Neuronal stem cell (in vitro differentiated cells): ENCODE data around the gene VWA3A.

ENCODE experiments used
- DNase-seq: peaks from one replicate; pipeline ENCODE4 v3.0.0-alpha.2; 2013; ENCODE audit warnings: low spot score
- H2AFZ ChIP-seq: one replicate; pipeline ENCODE4 v1.6.1; 2013; ENCODE audit warnings: mild to moderate bottlenecking, low read length, inconsistent platforms
- H2AK5ac ChIP-seq: 2 replicates; pipeline ENCODE4 v1.6.1; 2013; ENCODE audit warnings: low read depth, mild to moderate bottlenecking, inconsistent platforms, low read length, moderate library complexity, mixed read lengths
- H2BK120ac ChIP-seq: 2 replicates; pipeline ENCODE4 v1.6.1; 2013; ENCODE audit warnings: low read depth, mild to moderate bottlenecking, inconsistent platforms, low read length, moderate library complexity, mixed read lengths
- H2BK12ac ChIP-seq: one replicate; pipeline ENCODE4 v1.6.1; 2013; ENCODE audit warnings: low read length, inconsistent platforms
- H2BK15ac ChIP-seq: 2 replicates; pipeline ENCODE4 v1.6.1; 2013; ENCODE audit warnings: mild to moderate bottlenecking, low read length, inconsistent platforms, mixed read lengths
- H2BK5ac ChIP-seq: one replicate; pipeline ENCODE4 v1.6.1; 2013; ENCODE audit warnings: inconsistent platforms, mild to moderate bottlenecking, low read length, moderate library complexity
- H3K14ac ChIP-seq: one replicate; pipeline ENCODE4 v1.6.1; 2013; ENCODE audit warnings: low read length, inconsistent platforms
- H3K18ac ChIP-seq: 2 replicates; pipeline ENCODE4 v1.6.1; 2013; ENCODE audit warnings: low read length, inconsistent platforms
- H3K23ac ChIP-seq: 2 replicates; pipeline ENCODE4 v1.6.1; 2013; ENCODE audit warnings: low read depth, mild to moderate bottlenecking, mixed read lengths, low read length, inconsistent platforms; ENCODE audit not compliant: poor library complexity
- H3K27ac ChIP-seq: replicated peaks from 3 replicates; pipeline ENCODE4 v1.5.1; 2013; ENCODE audit warnings: low read length, inconsistent platforms
- H3K27me3 ChIP-seq, 3 experiments: 2 replicates each; pipeline ENCODE4 v1.6.1; 2013; ENCODE audit warnings: low read length in 3 of 3, mild to moderate bottlenecking in 2 of 3, inconsistent platforms in 1 of 3, low read depth in 1 of 3, mixed read lengths in 1 of 3, moderate library complexity in 1 of 3; ENCODE audit not compliant: control insufficient read depth in 3 of 3, insufficient read depth in 3 of 3
- H3K36me3 ChIP-seq, 2 donors: replicated peaks in 1 of 2; 2 replicates each; pipeline ENCODE4 v1.6.1; 2013; ENCODE audit warnings: low read length in 2 of 2; ENCODE audit not compliant: control insufficient read depth in 2 of 2, insufficient read depth in 2 of 2
- H3K4ac ChIP-seq: 2 replicates; pipeline ENCODE4 v1.6.1; 2013; ENCODE audit warnings: inconsistent platforms, mild to moderate bottlenecking, low read length, moderate library complexity
- H3K4me1 ChIP-seq, 2 donors: 1 replicate in 1 of 2; 2 replicates in 1 of 2; pipeline ENCODE4 v1.6.1; 2013; ENCODE audit warnings: low read length in 2 of 2, low read depth in 1 of 2; ENCODE audit not compliant: control insufficient read depth in 2 of 2, insufficient read depth in 1 of 2
- H3K4me2 ChIP-seq: one replicate; pipeline ENCODE4 v1.6.1; 2013; ENCODE audit warnings: mild to moderate bottlenecking, low read length, inconsistent platforms; ENCODE audit not compliant: insufficient read depth, poor library complexity, severe bottlenecking
- H3K4me3 ChIP-seq, 2 donors: 2 replicates each; pipeline ENCODE4 v1.5.1; 2013; ENCODE audit warnings: low read length in 2 of 2, mild to moderate bottlenecking in 2 of 2, inconsistent platforms in 1 of 2, moderate library complexity in 1 of 2
- H3K79me1 ChIP-seq: one replicate; pipeline ENCODE4 v1.6.1; 2013; ENCODE audit warnings: low read depth, mild to moderate bottlenecking, inconsistent platforms, low read length, moderate library complexity
- H3K9ac ChIP-seq: one replicate; pipeline ENCODE4 v1.6.1; 2013; ENCODE audit warnings: mild to moderate bottlenecking, low read depth, low read length, inconsistent platforms; ENCODE audit not compliant: poor library complexity
- H3K9me3 ChIP-seq, 2 donors: replicated peaks in 1 of 2; 2 replicates each; pipeline versions ENCODE3 to v1.6.1; 2013; ENCODE audit warnings: low read length in 2 of 2, mild to moderate bottlenecking in 2 of 2, inconsistent platforms in 1 of 2, low read depth in 1 of 2, mixed read lengths in 1 of 2, moderate library complexity in 1 of 2; ENCODE audit not compliant: control insufficient read depth in 2 of 2, insufficient read depth in 1 of 2
- H4K8ac ChIP-seq: one replicate; pipeline ENCODE4 v1.6.1; 2013; ENCODE audit warnings: low read depth, mild to moderate bottlenecking, inconsistent platforms, low read length, moderate library complexity
- H4K91ac ChIP-seq: one replicate; pipeline ENCODE4 v1.6.1; 2013; ENCODE audit warnings: low read length, low read depth, mild to moderate bottlenecking, inconsistent platforms; ENCODE audit not compliant: poor library complexity
- WGBS, 2 donors: extraction: QIAGEN DNeasy Blood & Tissue Kit; methylation state at CpG; one replicate each; pipeline ENCODE4 v1.1.7; 2013; ENCODE audit warnings: missing lambda C conversion rate in 2 of 2, mixed read lengths in 1 of 2; ENCODE audit not compliant: insufficient read length in 2 of 2, insufficient replicate concordance in 1 of 2; ENCODE audit errors: extremely low coverage in 2 of 2; 5-methylcytosine and 5-hydroxymethylcytosine counted together

The VWA3A gene

GRCh38 chr16:22138482-22138881 lies 46.1 kb downstream of the VWA3A start:
- H3K4me2 ChIP-seq = no peak overlapping the region
- no peak overlapping the region for H2BK5ac ChIP-seq
- H3K14ac ChIP-seq = no peak overlapping the region
- no peak for DNase-seq
- H3K27me3 ChIP-seq = peaks cover 0 to 25% (median 0%) of the 10 kb centered on the region in 3 experiments
- no peaks in the 10 kb centered on the region for H3K79me1 ChIP-seq
- H4K8ac ChIP-seq = no peak overlapping the region
- H3K18ac ChIP-seq = no peak overlapping the region
- no peak overlapping the region for H3K27ac ChIP-seq
- H3K4ac ChIP-seq = no peak overlapping the region
- no peak overlapping the region for H3K9ac ChIP-seq
- no peak overlapping the region for H2BK120ac ChIP-seq
- no peak overlapping the region for H4K91ac ChIP-seq
- H2AFZ ChIP-seq = no peak overlapping the region
- H2AK5ac ChIP-seq = no peak overlapping the region
- no peaks in the 10 kb centered on the region for H3K9me3 ChIP-seq
- H3K23ac ChIP-seq = no peak overlapping the region
- H2BK12ac ChIP-seq = no peak overlapping the region
- H3K36me3 ChIP-seq = no peaks in the 10 kb centered on the region
- H3K4me3 ChIP-seq = no peak overlapping the region
- no peak overlapping the region for H2BK15ac ChIP-seq
- peaks cover 0 to 2% of the 10 kb centered on the region in 2 donors for H3K4me1 ChIP-seq
- no CpG with 5 or more reads among the region's 8 CpGs for WGBS, 2 donors

GRCh38 chr16:22139008-22139407 lies 46.7 kb downstream of the VWA3A start:
- Histone ChIP-seq H2BK12ac (no peak overlapping the region), H3K4me3 (no peak overlapping the region), H3K9me3 (no peaks in the 10 kb centered on the region), H3K14ac (no peak overlapping the region), H2AFZ (no peak overlapping the region), H2AK5ac (no peak overlapping the region), H3K27me3 (peaks cover 0 to 25% (median 0%) of the 10 kb centered on the region in 3 experiments), H3K18ac (no peak overlapping the region), H3K4me1 (peaks cover 0 to 2% of the 10 kb centered on the region in 2 donors), H3K4ac (no peak overlapping the region), H3K79me1 (no peaks in the 10 kb centered on the region), H3K27ac (no peak overlapping the region), H4K91ac (no peak overlapping the region), H2BK15ac (no peak overlapping the region), H2BK120ac (no peak overlapping the region), H3K4me2 (no peak overlapping the region), H3K23ac (no peak overlapping the region), H4K8ac (no peak overlapping the region), H3K9ac (no peak overlapping the region), H3K36me3 (no peaks in the 10 kb centered on the region), H2BK5ac (no peak overlapping the region)
- no peak for DNase-seq
- no CpG with 5 or more reads among the region's 7 CpGs for WGBS, 2 donors

- no peak overlapping the region for H2AK5ac ChIP-seq
- no peak overlapping the region for H3K14ac ChIP-seq
- no peak overlapping the region for H3K9ac ChIP-seq
- H2AFZ ChIP-seq = no peak overlapping the region
- no peak overlapping the region for H2BK15ac ChIP-seq
- H3K27me3 ChIP-seq = peaks cover 0 to 25% (median 0%) of the 10 kb centered on the region in 3 experiments
- H3K9me3 ChIP-seq = no peaks in the 10 kb centered on the region
- no peak overlapping the region for H3K27ac ChIP-seq
- H2BK120ac ChIP-seq = no peak overlapping the region
- H3K4ac ChIP-seq = no peak overlapping the region
- WGBS, 2 donors = no CpG with 5 or more reads among the region's 1 CpG
- H3K18ac ChIP-seq = no peak overlapping the region
- H3K23ac ChIP-seq = no peak overlapping the region
- no peak overlapping the region for H4K91ac ChIP-seq
- H3K36me3 ChIP-seq = no peaks in the 10 kb centered on the region
- peaks cover 0 to 2% of the 10 kb centered on the region in 2 donors for H3K4me1 ChIP-seq
- H4K8ac ChIP-seq = no peak overlapping the region
- H3K79me1 ChIP-seq = no peaks in the 10 kb centered on the region
- H3K4me2 ChIP-seq = no peak overlapping the region
- no peak overlapping the region for H2BK12ac ChIP-seq
- no peak overlapping the region for H2BK5ac ChIP-seq
- DNase-seq = no peak
- H3K4me3 ChIP-seq = no peak overlapping the region
These were observed 47.4 kb downstream of the VWA3A start for GRCh38 chr16:22139732-22140131.

- H2BK15ac ChIP-seq = no peak overlapping the region
- H3K4me1 ChIP-seq = peaks cover 0 to 2% of the 10 kb centered on the region in 2 donors
- no peak for DNase-seq
- no peak overlapping the region for H2BK12ac ChIP-seq
- no peak overlapping the region for H3K14ac ChIP-seq
- H2BK5ac ChIP-seq = no peak overlapping the region
- no peak overlapping the region for H4K8ac ChIP-seq
- no peak overlapping the region for H4K91ac ChIP-seq
- no peak overlapping the region for H3K4ac ChIP-seq
- H3K27me3 ChIP-seq = peaks cover 0 to 24% (median 0%) of the 10 kb centered on the region in 3 experiments
- H2AFZ ChIP-seq = no peak overlapping the region
- H3K27ac ChIP-seq = no peak overlapping the region
- H3K4me3 ChIP-seq = no peak overlapping the region
- no peak overlapping the region for H2AK5ac ChIP-seq
- H3K23ac ChIP-seq = no peak overlapping the region
- no CpG with 5 or more reads among the region's 1 CpG for WGBS, 2 donors
- H3K4me2 ChIP-seq = no peak overlapping the region
- H3K18ac ChIP-seq = no peak overlapping the region
- H2BK120ac ChIP-seq = no peak overlapping the region
- H3K9me3 ChIP-seq = no peaks in the 10 kb centered on the region
- H3K36me3 ChIP-seq = no peaks in the 10 kb centered on the region
- no peak overlapping the region for H3K9ac ChIP-seq
- no peaks in the 10 kb centered on the region for H3K79me1 ChIP-seq
These were observed 49.4 kb downstream of the VWA3A start for GRCh38 chr16:22141767-22142166.
